Astrocyte of the cerebellum (primary cell): Measurements from ENCODE around the gene MYT1.

Experiments used
- DNase-seq: peaks from one replicate; pipeline ENCODE4 v3.0.0-alpha.2; 2011; ENCODE audit warnings: low read depth
- H3K4me3 ChIP-seq: 2 replicates; pipeline ENCODE4 v1.5.1; 2011; ENCODE audit warnings: mild to moderate bottlenecking, low read depth, low read length, moderate library complexity
- in situ Hi-C: cut with HindIII; loops from 2 replicates; pipeline ENCODE4 v1.10.0; 2017; ENCODE audit warnings: low sequenced_read_pairs
- TF ChIP-seq, protein P1 (sequence below): IDR thresholded peaks from 2 replicates; pipeline ENCODE4 v1.5.1; 2012; ENCODE audit warnings: low read length, low read depth, moderate library complexity, mild to moderate bottlenecking; ENCODE audit errors: missing control alignments

Gene MYT1

GRCh38 chr20:64276817-64277216 lies 112.6 kb downstream of the MYT1 start:
- in situ Hi-C loops: no loop called here
- DNase-seq: no peak
- TF ChIP-seq, protein P1, sequence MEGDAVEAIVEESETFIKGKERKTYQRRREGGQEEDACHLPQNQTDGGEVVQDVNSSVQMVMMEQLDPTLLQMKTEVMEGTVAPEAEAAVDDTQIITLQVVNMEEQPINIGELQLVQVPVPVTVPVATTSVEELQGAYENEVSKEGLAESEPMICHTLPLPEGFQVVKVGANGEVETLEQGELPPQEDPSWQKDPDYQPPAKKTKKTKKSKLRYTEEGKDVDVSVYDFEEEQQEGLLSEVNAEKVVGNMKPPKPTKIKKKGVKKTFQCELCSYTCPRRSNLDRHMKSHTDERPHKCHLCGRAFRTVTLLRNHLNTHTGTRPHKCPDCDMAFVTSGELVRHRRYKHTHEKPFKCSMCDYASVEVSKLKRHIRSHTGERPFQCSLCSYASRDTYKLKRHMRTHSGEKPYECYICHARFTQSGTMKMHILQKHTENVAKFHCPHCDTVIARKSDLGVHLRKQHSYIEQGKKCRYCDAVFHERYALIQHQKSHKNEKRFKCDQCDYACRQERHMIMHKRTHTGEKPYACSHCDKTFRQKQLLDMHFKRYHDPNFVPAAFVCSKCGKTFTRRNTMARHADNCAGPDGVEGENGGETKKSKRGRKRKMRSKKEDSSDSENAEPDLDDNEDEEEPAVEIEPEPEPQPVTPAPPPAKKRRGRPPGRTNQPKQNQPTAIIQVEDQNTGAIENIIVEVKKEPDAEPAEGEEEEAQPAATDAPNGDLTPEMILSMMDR: no peak
- no peak overlapping the region for H3K4me3 ChIP-seq

DNA sequence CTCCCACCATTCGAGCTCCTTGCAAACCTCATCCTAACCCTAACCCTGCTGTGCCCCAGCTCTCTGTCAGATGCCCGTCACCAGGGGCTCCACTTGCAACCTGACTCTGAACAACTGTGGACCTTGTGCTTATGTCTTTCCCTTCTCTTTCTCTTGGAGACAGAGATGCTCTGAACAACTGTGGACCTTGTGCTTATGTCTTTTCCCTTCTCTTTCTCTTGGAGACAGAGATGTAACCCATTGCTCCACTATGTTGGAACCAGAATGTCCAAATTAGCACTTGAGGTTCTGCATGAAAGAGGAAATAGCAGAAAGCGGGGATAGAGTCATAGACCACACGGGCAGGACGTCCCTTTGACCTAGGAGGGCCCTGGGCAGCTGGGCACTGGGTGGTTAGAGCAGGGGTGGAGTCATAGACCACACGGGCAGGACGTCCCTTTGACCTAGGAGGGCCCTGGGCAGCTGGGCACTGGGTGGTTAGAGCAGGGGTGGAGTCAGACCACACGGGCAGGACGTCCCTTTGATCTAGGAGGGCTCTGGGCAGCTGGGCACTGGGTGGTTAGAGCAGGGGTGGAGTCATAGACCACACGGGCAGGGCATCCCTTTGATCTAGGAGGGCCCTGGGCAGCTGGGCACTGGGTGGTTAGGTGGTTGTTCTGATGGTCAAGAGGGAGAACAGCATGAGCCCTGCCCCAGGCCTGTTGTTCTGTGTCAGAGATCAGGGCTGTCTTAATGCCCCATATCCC lies 113.5 kb downstream of the MYT1 start:
- in situ Hi-C loops: no loop called here
- H3K4me3 ChIP-seq: no peak overlapping the region
- no peak for DNase-seq
- TF ChIP-seq, protein P1: no peak

GRCh38 chr20:64278317-64278681 lies 114.0 kb downstream of the MYT1 start:
- TF ChIP-seq, protein P1: no peak
- in situ Hi-C loops: no loop called here
- no peak overlapping the region for H3K4me3 ChIP-seq
- DNase-seq: no peak

DNA sequence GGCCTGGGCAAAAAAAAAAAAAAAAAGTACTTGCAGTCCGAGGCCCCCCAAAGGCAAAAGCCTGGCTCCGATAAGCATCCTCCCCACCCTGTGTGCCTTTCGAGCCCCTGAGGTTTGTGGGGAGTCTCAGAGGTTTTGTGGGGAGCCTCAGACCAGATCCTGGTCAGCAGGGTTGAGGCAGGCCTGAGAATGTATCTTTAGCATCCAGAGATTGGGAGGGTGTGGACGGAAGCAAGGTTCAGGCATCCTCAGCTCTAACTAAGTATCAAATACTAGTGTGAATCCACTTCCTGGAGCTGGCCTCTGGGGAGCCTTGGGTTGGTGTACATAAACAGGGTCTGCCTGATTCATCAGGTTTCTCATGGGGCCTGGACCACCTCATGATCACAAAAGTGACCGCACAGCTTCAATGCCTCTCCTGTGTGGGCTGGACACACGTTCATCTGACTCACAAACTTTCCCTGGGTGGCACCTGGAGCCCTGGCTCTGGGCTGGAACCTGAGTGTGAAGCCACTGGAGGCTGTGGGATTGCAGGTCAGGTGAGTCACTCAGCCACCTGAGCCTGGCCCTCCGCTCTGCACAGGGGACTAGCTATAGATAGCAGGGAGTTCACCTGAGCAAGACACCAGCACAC lies 115.7 kb downstream of the MYT1 start:
- in situ Hi-C loops: no loop called here
- TF ChIP-seq, protein P1: no peak

DNA sequence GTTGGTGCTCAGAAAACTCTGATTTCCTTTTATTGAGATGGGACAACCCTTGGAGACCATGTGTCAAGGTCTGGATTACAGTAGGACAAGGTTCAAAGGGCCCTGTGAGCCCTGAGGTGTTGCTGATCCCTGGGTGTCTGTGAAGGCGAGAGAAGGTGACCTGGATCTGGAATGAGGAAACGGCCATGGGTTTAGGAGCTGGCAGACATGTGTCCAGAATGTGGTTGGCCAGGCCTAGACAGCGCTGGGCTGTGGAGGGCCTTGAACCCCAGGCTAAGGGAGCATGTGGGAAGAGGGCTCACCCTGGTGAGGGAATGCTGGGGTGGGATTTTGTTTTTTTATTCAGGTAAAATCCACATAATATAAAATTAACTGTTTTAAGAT lies 116.2 kb downstream of the MYT1 start:
- H3K4me3 ChIP-seq: no peak overlapping the region
- DNase-seq: no peak
- TF ChIP-seq, protein P1: no peak
- in situ Hi-C loops: no loop called here

More for the DNA sequence above, 115.7 kb downstream of the MYT1 start:
- DNase-seq: no peak
- no peak overlapping the region for H3K4me3 ChIP-seq

DNA sequence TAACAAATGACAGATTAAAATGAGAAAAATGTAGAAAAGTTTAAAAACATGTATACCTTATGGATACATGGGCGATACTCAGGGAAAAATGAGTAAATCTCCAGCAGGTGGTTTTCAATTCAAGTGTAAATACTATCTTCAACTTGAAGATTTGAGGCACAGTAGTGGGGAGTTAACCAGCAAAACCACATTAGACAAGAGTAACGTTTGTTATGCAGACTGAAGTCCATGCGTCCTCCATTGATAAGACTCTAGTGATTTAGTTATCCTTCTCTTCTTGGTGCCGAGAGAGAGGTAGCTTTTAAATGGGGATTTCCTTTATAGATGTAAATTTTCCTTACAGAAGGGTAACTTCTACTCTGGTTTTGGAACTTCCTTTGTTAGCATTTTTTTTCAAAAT lies 119.4 kb downstream of the MYT1 start:
- DNase-seq: no peak
- TF ChIP-seq, protein P1: no peak
- no peak overlapping the region for H3K4me3 ChIP-seq
- in situ Hi-C loops: no loop called here
